KOPT-K1 (cell line): Measurements from ENCODE around the gene INKA2.
"Not testable (repeated sequence)": the region's sequence is repeated elsewhere in the genome, so short reads cannot be mapped to it uniquely, and the experiment has no call there.

Experiments
- H3K27ac ChIP-seq: fragments of 200-600 bp; sonication (generic); 2 replicates; pipeline ENCODE4 v1.5.1; 2016; ENCODE audit warnings: antibody characterized with exemption, mild to moderate bottlenecking, low read depth, low read length; ENCODE audit not compliant: poor library complexity, severe bottlenecking
- H3K36me3 ChIP-seq: fragments of 200-600 bp; sonication (generic); 2 replicates; pipeline ENCODE4 v1.5.1; 2017; ENCODE audit warnings: antibody characterized with exemption, mild to moderate bottlenecking, low read length, moderate library complexity; ENCODE audit not compliant: insufficient read depth
- H3K9me3 ChIP-seq: fragments of 200-600 bp; sonication (generic); 2 replicates; pipeline ENCODE4 v1.5.1; 2017; ENCODE audit warnings: antibody characterized with exemption, low read length, mild to moderate bottlenecking; ENCODE audit not compliant: insufficient read depth, poor library complexity, severe bottlenecking

The INKA2 gene

DNA sequence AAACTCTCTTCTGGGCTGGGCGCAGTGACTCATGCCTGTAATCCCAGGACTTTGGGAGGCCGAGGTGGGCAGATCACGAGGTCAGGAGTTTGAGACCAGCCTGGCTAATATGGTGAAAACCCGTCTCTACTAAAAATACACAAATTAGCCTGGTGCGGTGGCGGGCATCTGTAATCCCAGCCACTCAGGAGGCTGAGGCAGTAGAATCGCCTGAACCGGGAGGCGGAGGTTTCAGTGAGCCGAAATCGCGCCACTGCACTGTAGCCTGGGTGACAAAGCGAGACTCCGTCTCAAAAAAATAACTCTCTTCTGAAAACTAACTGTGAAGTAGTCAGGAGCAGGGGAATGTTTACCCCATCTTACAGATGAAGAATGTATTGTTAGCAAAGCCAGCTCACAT, 3.1 kb upstream of the INKA2 start:
- not testable (repeated sequence) for H3K27ac ChIP-seq, H3K36me3 ChIP-seq, H3K9me3 ChIP-seq

DNA sequence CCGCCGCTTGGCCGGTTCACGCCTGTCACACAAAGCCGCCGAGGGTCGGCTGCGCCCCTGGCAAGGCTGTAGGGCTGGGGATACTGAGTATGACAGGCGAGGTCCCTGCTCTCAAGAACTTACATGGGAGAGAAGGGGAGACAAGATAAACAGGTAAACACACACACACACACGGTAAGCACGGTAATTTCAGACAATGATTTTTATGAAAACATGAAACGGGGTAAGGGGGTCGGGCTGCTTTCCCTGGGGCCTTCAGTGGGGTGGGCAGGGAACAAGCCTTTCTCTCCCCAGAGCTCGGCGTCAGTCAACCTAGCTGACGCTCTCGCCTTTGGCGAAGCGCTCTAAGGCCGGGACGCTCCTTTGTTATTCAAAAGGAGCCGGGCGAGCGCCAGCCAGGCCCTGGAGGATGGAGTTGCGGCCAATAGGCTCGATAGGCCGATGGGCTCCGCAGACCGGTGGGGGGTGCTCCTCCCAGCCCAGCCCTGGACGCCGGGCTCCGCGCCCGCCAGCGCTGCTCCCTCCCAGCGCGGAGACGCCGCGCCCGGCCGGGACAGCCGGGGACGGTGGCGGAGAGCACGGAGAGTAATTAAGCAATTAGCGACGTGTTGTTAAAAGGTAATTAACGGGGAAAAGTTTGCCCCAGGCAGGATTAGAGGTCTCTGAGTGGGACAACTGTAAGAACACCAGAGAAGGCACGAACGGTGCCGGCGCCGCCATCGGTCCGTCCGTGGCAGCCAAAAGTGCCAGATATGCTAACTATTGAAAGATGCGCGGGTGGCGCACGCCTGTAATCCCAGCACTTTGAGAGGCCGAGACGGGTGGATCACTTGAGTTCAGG, 950 bp upstream of the INKA2 start:
- Histone ChIP-seq H3K36me3 (no peaks in the 10 kb centered on the region), H3K9me3 (no peaks in the 10 kb centered on the region), H3K27ac (no peak overlapping the region)

DNA sequence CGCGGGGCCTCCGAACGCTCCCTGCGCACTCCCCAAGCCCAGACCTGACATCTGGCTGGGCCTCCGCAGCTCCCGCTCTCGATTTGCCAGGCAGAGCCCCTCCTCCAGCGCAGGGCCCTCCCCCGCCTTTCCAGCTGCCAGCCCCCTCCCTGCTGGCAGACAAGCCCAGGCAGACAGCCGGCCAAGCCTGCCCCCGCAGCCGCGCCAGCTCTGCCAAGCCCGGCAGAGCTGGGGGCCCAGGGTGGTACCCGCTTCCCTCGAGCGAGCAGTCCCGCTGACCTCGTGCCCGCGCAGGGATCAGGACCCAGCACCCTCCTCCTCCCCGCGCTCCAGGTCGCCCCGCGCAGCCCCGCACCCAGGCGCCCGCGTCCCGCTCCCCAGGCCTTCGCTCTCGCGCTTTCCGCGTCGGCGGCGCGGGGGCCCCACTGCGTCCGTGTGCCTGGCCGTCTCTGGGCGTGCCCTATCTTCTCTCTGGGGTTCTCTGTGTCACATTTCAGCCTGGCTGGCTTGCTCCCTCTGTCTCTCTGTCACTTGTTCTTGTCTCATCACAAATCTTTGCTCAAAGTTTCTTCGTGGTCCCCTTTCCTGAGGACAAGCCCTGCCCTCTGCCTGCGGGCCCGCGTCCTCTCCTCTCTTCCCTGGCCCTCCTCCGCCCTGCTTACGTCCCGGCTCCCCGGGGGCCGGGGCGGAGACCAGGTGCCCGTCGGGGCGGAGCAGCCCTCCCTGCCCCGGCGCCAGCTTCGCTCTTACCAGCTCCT, 580 bp downstream of the INKA2 start:
- no peaks in the 10 kb centered on the region for H3K36me3 ChIP-seq
- peak overlapping the region; percentile 31 for H3K27ac ChIP-seq
- no peaks in the 10 kb centered on the region for H3K9me3 ChIP-seq

DNA sequence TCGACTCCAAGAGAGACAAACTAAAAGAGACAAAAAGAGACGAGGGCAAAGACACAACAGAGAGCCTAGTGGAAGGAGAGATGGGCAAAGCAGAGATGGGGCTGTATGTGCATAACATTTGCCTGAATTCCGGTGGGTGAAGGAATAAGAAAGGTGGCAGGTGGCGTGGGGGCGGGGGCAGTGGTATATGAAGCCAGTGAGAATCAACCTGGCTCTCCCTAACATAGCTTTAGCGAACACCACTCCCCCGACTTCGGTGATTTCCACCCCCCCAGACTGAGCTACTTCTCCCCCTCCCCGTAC, 1.1 kb downstream of the INKA2 start:
- H3K9me3 ChIP-seq: no peaks in the 10 kb centered on the region
- peak overlapping the region; percentile 2 for H3K27ac ChIP-seq
- no peaks in the 10 kb centered on the region for H3K36me3 ChIP-seq

DNA sequence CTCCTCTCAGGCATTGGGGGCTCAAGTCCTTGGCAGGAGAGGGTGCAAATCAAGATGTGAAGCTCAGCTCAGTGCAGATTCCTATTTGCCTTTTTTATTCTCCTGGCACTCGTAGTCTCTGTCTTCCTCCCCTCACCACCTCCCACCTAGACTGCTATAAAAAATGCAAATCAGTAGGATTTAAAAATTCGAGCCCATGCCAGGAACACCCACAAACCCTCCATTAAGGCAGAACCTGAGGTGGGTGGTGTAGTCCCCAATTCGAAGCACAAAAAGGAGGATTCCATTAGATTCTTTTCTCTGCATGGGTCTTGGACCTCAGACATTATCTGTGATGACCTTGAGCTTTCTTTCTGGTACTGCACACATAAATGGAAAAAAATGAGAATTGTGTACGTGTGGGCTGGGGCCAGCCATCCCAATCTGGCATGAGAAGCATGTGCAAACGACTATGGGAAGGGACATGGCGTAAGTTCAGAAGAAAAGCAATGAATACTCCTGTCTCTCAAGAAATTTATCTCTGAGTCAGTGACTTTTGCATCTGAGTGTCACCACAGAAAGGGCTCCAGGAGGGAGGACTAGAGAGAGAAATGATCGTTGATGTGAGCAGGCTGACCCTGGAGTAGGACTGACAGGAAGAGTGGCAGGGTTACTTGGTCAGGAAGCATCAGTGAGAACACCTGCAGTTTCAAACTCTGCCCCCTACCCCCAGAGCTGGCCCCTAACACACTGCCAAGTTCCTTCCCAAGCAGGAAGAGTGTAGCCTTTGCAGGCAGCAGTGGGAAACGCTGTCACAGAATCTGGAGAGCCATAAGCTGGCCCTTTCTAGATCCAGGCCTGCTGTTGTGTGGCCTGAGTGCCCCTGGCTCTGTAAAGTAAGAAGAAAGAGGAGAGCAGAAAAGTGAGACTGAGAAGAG, 1.7 kb downstream of the INKA2 start:
- Histone ChIP-seq H3K27ac (peak overlapping the region; percentile 2), H3K9me3 (no peaks in the 10 kb centered on the region)

DNA sequence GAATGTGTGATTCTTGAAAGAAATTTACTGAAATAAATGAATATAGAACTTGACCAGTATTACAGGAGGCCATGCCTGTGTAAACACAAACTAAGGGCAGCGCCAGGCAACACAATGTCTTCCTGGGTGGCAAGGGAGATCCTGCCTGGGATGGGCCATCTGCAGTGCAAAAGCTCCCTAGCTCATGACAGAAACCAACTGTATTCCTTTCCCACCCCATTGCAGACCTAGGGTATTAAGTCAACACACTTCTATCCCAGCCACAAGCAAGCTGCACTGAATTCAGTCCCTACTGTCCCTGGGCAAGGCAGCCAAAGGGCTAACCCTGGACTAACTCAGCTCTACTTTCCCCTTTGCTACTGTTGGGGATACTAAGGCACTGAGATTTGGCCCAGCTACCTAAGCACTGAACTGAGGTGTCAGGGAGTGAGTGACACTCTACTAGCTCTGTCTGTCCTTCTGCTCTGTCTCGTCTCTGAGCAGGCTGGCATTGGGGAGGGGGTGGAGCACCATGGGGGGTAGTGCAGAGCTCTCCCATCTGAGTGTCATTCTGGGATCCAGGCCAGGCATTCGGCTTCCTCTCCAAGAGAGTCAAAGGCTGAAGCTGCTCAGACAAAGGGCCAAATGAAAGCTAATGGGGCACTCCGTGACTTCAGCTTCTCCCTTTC, 2.5 kb downstream of the INKA2 start:
- H3K9me3 ChIP-seq: no peaks in the 10 kb centered on the region
- no peaks in the 10 kb centered on the region for H3K36me3 ChIP-seq
- H3K27ac ChIP-seq: no peak overlapping the region

More for the DNA sequence above, 1.7 kb downstream of the INKA2 start:
- no peaks in the 10 kb centered on the region for H3K36me3 ChIP-seq

DNA sequence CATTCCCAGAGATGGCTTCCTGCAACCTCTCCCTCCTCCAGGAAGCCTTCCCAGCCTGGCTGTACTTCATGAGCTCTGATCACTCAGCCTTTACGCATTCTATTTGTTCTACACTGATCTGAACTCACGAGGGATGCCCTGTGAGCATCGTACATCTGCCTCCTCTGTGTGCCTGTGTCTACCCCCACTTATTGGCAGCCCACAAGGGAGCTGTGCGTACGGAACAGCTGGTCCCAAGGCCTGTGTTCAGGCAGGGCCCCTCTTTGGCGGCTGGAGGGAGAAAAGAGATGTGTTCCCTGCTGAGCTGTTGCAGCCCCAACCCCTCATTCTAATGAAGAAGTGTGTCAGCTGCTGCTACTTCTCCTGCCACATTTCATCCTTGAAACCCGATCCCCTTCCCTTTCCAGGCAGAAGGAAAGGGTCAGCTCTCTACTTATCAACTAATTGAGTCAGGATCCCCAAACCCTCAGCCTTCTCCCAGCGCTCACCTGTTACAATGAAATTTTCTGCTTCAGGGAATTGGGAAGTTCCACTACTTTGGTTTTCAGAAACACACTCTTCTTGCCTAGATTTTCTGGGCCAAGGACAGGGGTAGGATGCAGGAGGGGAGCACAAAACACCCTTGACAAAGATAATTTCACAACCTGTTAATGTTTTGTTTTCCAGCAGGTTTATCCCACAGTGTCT, 3.2 kb downstream of the INKA2 start:
- Histone ChIP-seq H3K36me3 (no peaks in the 10 kb centered on the region), H3K9me3 (no peaks in the 10 kb centered on the region), H3K27ac (no peak overlapping the region)

DNA sequence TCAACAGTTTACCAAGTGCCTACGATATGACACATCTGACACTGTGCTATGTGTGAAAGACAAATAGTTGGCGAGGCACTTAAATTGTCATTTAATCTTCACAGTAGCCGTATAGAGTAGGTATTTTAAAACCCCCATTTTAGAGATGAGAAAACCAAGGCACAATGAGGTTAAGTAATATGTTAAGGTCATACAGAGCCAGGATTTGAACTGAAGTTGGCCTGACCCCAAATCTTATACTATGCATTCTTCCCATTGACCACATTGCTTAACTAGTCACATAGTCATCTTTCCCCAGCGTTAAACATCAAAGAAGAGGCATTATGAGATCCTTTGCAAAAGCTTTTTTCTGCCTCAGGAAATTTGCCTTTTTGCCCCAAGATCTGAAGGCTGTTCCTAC, 3.9 kb downstream of the INKA2 start:
- H3K36me3 ChIP-seq: no peaks in the 10 kb centered on the region
- H3K27ac ChIP-seq: no peak overlapping the region
- H3K9me3 ChIP-seq: no peaks in the 10 kb centered on the region

DNA sequence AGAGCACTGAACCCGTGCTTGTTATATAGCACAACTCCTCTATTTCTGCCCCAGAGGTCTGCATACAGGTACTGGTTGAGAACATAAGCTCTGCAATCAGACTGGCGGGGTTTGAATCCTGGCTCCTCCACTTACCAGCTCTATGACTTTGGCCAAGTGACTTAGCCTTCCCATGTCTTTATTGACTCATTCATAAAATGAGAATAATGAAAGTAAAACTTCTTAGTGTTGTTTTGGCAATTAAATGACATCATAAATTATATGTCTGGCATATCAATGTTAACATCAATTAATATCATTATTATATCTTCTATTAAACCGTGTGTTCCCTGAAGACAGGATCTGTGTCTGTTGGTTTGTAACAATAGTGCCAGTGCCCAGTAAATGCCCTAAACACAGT, 4.3 kb downstream of the INKA2 start:
- H3K9me3 ChIP-seq: no peaks in the 10 kb centered on the region
- H3K36me3 ChIP-seq: no peaks in the 10 kb centered on the region
- no peak overlapping the region for H3K27ac ChIP-seq

DNA sequence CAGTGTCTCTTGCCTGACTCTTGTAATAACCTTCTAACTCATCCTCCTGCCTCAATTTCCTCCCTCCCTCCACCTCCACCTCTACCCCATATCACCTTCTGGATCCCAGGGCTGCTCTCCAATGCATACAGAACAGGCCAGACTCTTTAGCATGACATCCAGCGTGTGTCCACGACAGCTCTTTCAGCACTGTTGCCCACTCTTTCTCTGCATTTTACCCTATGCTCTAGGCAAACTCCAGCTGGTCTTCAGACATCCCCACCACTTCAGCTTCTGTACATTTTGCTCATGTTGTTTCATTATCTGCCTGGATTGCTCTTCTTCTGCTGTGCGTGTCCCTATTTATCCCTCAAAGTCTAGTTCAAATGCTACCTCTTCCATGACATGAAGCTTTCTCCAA, 4.8 kb downstream of the INKA2 start:
- Histone ChIP-seq H3K9me3 (no peaks in the 10 kb centered on the region), H3K36me3 (no peaks in the 10 kb centered on the region), H3K27ac (no peak overlapping the region)

DNA sequence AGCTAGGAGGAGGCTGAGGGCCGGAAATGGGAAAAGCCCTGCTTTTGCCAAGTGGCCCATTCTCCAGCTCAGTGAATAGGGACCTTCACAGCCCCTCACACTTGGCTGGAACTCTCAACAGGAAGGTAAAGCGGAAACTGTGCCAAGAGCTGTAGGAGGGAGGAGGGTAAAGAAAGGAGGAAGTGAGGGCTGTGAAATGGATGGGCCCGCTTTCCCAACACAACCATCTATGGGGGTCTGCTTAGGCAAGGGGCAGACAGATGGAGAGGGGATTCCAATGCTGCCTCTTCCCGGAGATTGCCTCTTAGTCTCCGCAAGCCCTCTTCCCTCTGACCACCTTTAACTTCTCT, 5.2 kb downstream of the INKA2 start:
- Histone ChIP-seq H3K9me3 (no peaks in the 10 kb centered on the region), H3K27ac (no peak overlapping the region), H3K36me3 (no peaks in the 10 kb centered on the region)

DNA sequence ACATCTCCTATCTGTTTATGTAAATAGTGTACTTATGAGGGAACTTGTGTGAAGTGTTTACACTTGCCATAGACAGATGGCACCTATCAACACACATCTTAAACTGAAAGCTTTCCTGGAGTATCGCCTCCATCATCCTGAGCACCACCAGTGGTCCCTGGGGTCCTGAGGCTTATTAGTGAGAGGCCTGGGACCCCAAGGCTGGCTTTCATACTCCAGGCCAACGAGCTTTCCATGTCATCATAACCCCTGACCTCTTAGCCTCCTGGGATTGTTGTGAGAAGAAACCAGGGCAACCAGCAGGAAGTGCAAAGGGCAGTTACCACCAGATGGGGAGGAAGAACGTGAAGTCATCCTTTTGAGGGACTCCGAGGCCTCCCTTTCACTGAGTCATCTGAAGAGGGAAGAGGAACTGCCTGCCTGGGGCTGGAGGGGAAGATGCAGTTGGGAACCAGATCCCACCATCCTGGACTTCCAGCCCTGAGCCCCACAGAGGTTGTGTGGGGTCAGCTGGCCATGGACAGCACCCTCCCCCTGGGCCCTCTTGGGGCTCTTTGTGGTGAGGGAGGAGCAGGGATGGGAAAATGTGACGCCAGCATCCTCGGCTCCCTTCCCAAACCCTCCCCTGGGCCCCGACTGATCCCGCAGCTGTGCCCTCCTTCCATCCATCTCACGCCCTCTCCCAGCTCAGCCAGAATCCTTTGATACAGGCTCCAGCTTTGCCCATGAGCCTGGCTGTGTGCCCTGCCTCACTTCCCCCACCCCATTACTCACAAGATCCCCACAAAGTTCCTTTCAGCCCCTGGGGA, 5.8 kb downstream of the INKA2 start:
- Histone ChIP-seq H3K36me3 (no peaks in the 10 kb centered on the region), H3K9me3 (no peaks in the 10 kb centered on the region), H3K27ac (no peak overlapping the region)

DNA sequence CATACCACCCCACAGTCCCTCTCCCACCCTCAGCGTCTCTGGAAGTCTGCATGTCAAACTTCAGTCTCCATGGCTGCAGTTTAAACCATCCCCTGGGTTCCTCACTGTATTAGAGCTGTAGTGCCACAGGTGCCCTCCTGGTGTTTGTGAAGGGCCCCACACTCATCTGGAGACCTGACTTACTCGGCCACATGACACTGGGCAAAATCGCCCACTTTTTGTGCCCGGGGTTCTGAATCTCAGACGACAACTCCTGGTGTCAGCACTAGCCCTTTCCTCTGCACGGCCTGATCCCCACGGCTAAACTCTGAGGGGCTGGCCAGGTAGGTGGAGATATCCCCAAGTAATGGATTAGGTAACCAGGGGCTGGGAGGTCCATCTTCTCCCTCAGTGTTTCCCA, 6.5 kb downstream of the INKA2 start:
- no peaks in the 10 kb centered on the region for H3K9me3 ChIP-seq
- no peak overlapping the region for H3K27ac ChIP-seq
- no peaks in the 10 kb centered on the region for H3K36me3 ChIP-seq

DNA sequence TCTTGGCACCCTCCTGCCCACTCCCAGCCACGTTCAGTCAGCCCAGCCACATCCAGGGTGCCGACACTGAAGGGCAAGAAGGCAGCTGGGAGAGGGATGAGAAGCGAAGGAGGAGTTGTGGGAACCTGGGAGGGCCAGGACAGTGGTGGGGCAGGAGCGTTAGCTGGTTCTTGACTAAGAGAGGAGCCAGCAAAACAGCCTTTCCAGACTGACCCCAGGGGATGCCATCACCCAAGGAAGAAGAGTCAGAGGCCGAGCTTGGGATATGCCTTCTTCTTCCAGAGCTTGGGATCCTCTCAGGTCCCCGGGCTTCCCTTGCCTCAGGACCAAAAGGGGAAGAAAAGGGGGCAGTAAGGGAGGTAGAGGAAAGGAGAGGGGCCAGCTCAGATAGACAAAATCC, 7.2 kb downstream of the INKA2 start:
- Histone ChIP-seq H3K9me3 (no peaks in the 10 kb centered on the region), H3K36me3 (no peaks in the 10 kb centered on the region), H3K27ac (no peak overlapping the region)
